ENCODE results near the gene SPCS1.

DNA sequence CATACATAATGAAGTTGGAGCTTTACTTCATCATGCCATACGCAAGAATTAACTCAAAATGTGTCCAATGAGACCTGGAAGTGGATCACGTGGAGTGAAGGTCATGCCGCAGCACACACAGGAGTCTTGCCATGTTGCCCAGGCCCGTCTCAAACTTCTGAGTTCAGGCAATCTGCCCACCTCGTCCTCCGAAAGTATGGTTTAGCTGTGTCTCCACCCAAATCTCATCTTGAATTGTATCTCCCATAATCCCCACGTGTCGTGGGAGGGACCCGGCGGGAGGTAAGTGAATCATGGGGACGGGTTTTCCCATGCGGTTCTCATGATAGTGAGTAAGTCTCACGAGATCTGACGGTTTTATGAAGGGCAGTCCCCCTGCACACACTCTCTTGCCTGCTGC lies 25.7 kb downstream of the SPCS1 start:
- TF ChIP-seq, protein P1, sequence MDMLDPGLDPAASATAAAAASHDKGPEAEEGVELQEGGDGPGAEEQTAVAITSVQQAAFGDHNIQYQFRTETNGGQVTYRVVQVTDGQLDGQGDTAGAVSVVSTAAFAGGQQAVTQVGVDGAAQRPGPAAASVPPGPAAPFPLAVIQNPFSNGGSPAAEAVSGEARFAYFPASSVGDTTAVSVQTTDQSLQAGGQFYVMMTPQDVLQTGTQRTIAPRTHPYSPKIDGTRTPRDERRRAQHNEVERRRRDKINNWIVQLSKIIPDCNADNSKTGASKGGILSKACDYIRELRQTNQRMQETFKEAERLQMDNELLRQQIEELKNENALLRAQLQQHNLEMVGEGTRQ (IDR thresholded peaks at IDR 0.05; ENCODE audit: borderline replicate concordance, low read depth, low read length) = no peak
- TF ChIP-seq USF1 (IDR thresholded peaks at IDR 0.05; ENCODE audit: borderline replicate concordance, low read depth) (no peak), CTCF (IDR thresholded peaks at IDR 0.05) (no peak), EP300 (IDR thresholded peaks at IDR 0.05; ENCODE audit: borderline replicate concordance in 1 of 2, low read depth in 1 of 2, low read length in 1 of 2) (no peak), MEF2A (IDR thresholded peaks at IDR 0.05; ENCODE audit: borderline replicate concordance, low read depth) (no peak), SMC3 (IDR thresholded peaks at IDR 0.05; ENCODE audit: low read depth, low read length) (no peak), YY1 (IDR thresholded peaks at IDR 0.05; ENCODE audit: low read depth) (no peak), RFX5 (IDR thresholded peaks at IDR 0.05; ENCODE audit: low read length) (no peak), RCOR1 (IDR thresholded peaks at IDR 0.05; ENCODE audit: low read length) (no peak), PBX3 (IDR thresholded peaks at IDR 0.05) (no peak), JUND (IDR thresholded peaks at IDR 0.05) (no peak), NRF1 (IDR thresholded peaks at IDR 0.05; ENCODE audit: low read depth, low read length) (no peak), NFIC (IDR thresholded peaks at IDR 0.05; ENCODE audit: borderline replicate concordance) (no peak), GATA2 (CRISPR knock-in tag; IDR thresholded peaks at IDR 0.05) (no peak)
